ENCODE data around the gene APP.

- no peak for TF ChIP-seq POLR2A (IDR thresholded peaks at IDR 0.05)
- no peak for TF ChIP-seq POLR2AphosphoS5 (IDR thresholded peaks at IDR 0.05)
- TF ChIP-seq, protein P1, sequence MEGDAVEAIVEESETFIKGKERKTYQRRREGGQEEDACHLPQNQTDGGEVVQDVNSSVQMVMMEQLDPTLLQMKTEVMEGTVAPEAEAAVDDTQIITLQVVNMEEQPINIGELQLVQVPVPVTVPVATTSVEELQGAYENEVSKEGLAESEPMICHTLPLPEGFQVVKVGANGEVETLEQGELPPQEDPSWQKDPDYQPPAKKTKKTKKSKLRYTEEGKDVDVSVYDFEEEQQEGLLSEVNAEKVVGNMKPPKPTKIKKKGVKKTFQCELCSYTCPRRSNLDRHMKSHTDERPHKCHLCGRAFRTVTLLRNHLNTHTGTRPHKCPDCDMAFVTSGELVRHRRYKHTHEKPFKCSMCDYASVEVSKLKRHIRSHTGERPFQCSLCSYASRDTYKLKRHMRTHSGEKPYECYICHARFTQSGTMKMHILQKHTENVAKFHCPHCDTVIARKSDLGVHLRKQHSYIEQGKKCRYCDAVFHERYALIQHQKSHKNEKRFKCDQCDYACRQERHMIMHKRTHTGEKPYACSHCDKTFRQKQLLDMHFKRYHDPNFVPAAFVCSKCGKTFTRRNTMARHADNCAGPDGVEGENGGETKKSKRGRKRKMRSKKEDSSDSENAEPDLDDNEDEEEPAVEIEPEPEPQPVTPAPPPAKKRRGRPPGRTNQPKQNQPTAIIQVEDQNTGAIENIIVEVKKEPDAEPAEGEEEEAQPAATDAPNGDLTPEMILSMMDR (IDR thresholded peaks at IDR 0.05): no peak
- TF ChIP-seq EP300 (IDR thresholded peaks at IDR 0.05): no peak
Measured at GRCh38 chr21:25898671-25899070, 271.9 kb downstream of the APP start.
